K562 (cell line): ENCODE results near the gene CDSN. TPM values are rescaled to one million over a fixed set of nuclear protein-coding genes. Genes with fewer than 3 reads are reported as not detected.
A peak's percentile ranks its signal among the peaks of the same experiment; 100 is the strongest.

ENCODE experiments used
- ATAC-seq: fragments of 200-7000 bp; cut with Tn5 transposase; 3 replicates; pipeline ENCODE4 v1.9.1; 2020; ENCODE audit warnings: moderate library complexity
- BruUV-seq: library from RNA; stranded (reverse); fragments of 400-500 nt; replicated peaks from 2 replicates; lab custom pipeline; 2021; lab: Mats Ljungman, UMichigan
- CTCF ChIA-PET: fragments of 300-600 bp; formaldehyde crosslinking; extraction: SDS; loops from one replicate; lab custom pipeline; 2021; ENCODE audit warnings: low intra/inter-chr PET ratio; lab: Yijun Ruan, JAX
- POLR2A ChIA-PET: fragments of 300-600, 350-650 bp; sonication (Branson Sonifier 250); formaldehyde crosslinking; extraction: SDS; loops from one replicate; lab custom pipeline; 2021; ENCODE audit warnings: antibody characterized with exemption, inconsistent platforms; lab: Yijun Ruan, JAX
- DNase-seq, 4 experiments: peaks; one replicate each; pipeline versions ENCODE4 v3.0.0 to v3.0.0-alpha.2; 2011 to 2018; ENCODE audit warnings: low spot score in 3 of 4, mixed read lengths in 3 of 4; ENCODE audit errors: extremely low read depth in 1 of 4
- FAIRE-seq: peaks from 2 replicates; lab custom pipeline; 2011; peaks lifted over from hg19 to GRCh38; lab: Jason Lieb, UNC
- H2AFZ ChIP-seq: 2 replicates; pipeline ENCODE4 v1.6.0; 2011; ENCODE audit warnings: low read depth, low read length, control low read depth, inconsistent platforms
- H3K27ac ChIP-seq: fragments of 200-600 bp; 3 replicates; pipeline ENCODE4 v1.8.0; 2011; ENCODE audit warnings: low read depth, mild to moderate bottlenecking, control low read depth, inconsistent platforms, low read length, moderate library complexity, mixed read lengths; ENCODE audit errors: extremely low read depth
- H3K27me3 ChIP-seq, 2 experiments: fragments of 300-600 bp in 1 of 2; 2 replicates in 1 of 2; 3 replicates in 1 of 2; pipeline versions ENCODE4 v1.6.0 to v1.8.0; 2011; ENCODE audit warnings: inconsistent platforms in 2 of 2, low read length in 2 of 2, mild to moderate bottlenecking in 1 of 2, mixed read lengths in 1 of 2, moderate library complexity in 1 of 2; ENCODE audit not compliant: control insufficient read depth in 2 of 2, insufficient read depth in 2 of 2
- H3K36me3 ChIP-seq: fragments of 300-600 bp; 3 replicates; pipeline ENCODE4 v1.8.0; 2011; ENCODE audit warnings: mild to moderate bottlenecking, low read length, inconsistent platforms; ENCODE audit not compliant: control insufficient read depth, insufficient read depth
- H3K4me1 ChIP-seq, 2 experiments: fragments of 200-600 bp in 1 of 2; replicated peaks in 1 of 2; 2 replicates in 1 of 2; 3 replicates in 1 of 2; pipeline versions ENCODE4 v1.5.1 to v1.8.0; 2011; ENCODE audit warnings: inconsistent platforms in 2 of 2, low read length in 2 of 2, mild to moderate bottlenecking in 1 of 2, mixed read lengths in 1 of 2, moderate library complexity in 1 of 2; ENCODE audit not compliant: control insufficient read depth in 2 of 2, insufficient read depth in 2 of 2
- H3K4me2 ChIP-seq: 2 replicates; pipeline ENCODE4 v1.6.1; 2011; ENCODE audit warnings: low read length, control low read depth, inconsistent platforms, mixed read lengths; ENCODE audit not compliant: insufficient read depth
- H3K4me3 ChIP-seq: fragments of 200-600 bp; sonication (generic), shearing (Covaris generic); 2 replicates; pipeline ENCODE4 v1.5.1; 2016; ENCODE audit warnings: control low read depth, inconsistent platforms
- H3K79me2 ChIP-seq: fragments of 200-600 bp; 3 replicates; pipeline ENCODE4 v1.8.0; 2011; ENCODE audit warnings: low read length, inconsistent platforms; ENCODE audit not compliant: control insufficient read depth, insufficient read depth
- H3K9ac ChIP-seq, 2 experiments: 2 replicates each; pipeline versions ENCODE4 v1.6.0 to v1.6.1; 2011; ENCODE audit warnings: low read depth in 2 of 2, low read length in 2 of 2, control low read depth in 1 of 2, inconsistent platforms in 1 of 2, mild to moderate bottlenecking in 1 of 2, mixed read lengths in 1 of 2; ENCODE audit not compliant: insufficient read depth in 1 of 2
- H3K9me1 ChIP-seq: one replicate; pipeline ENCODE4 v1.6.0; 2011; ENCODE audit warnings: inconsistent platforms, mild to moderate bottlenecking, low read length, moderate library complexity; ENCODE audit not compliant: control insufficient read depth, insufficient read depth
- H3K9me3 ChIP-seq: replicated peaks from 2 replicates; pipeline ENCODE4 v1.5.1; 2011; ENCODE audit warnings: low read depth, low read length, inconsistent platforms; ENCODE audit not compliant: control insufficient read depth, insufficient read depth
- H4K20me1 ChIP-seq: replicated peaks from 2 replicates; pipeline ENCODE4 v1.6.1; 2011; ENCODE audit warnings: low read length, inconsistent platforms, mixed read lengths; ENCODE audit not compliant: control insufficient read depth, insufficient read depth
- HCFC1 ChIP-seq: IDR thresholded peaks from 2 replicates; pipeline ENCODE4 v1.6.1; 2012; ENCODE audit warnings: low read depth, low read length, improper control_type of control experiment
- HES1 ChIP-seq: fragments of 450-650 bp; IDR thresholded peaks from 2 replicates; pipeline ENCODE4 v1.6.1; 2016; ENCODE audit warnings: low read depth, mild to moderate bottlenecking, moderate library complexity
- ILK ChIP-seq: fragments of 450-650 bp; IDR thresholded peaks from 2 replicates; pipeline ENCODE4 v1.6.1; 2016; ENCODE audit warnings: missing genetic modification characterization, low read depth, mild to moderate bottlenecking, missing compliant biosample characterization, moderate library complexity, borderline replicate concordance
- MEIS2 ChIP-seq: fragments of 450-650 bp; IDR thresholded peaks from 2 replicates; pipeline ENCODE4 v1.6.1; 2014; ENCODE audit warnings: mild to moderate bottlenecking; ENCODE audit not compliant: partially characterized antibody
- NRF1 ChIP-seq, 2 experiments: fragments of 450-650 bp; IDR thresholded peaks in 1 of 2; conservative IDR thresholded peaks in 1 of 2; 2 replicates each; pipeline ENCODE4 v1.6.1; 2014; ENCODE audit warnings: mild to moderate bottlenecking in 2 of 2
- SOX6 ChIP-seq: fragments of 450-650 bp; IDR thresholded peaks from 2 replicates; pipeline ENCODE4 v1.6.1; 2014; ENCODE audit warnings: mild to moderate bottlenecking
- ZNF561 ChIP-seq: fragments of 450-650 bp; formaldehyde crosslinking; conservative IDR thresholded peaks from 2 replicates; pipeline ENCODE4 v1.4.0; 2020; ENCODE audit warnings: mild to moderate bottlenecking, moderate library complexity
- WGBS: fragments of 100-300 bp; shearing (Covaris generic); methylation state at CpG from one replicate; pipeline ENCODE4 v1.1.6; 2016; ENCODE audit warnings: low coverage, mixed read lengths; ENCODE audit not compliant: insufficient coverage; ENCODE audit errors: missing lambda C conversion rate; 5-methylcytosine and 5-hydroxymethylcytosine counted together
- in situ Hi-C: fragments of 300-500 bp; cut with MboI; formaldehyde crosslinking; loops from 4 replicates; pipeline ENCODE4 v1.15.0; 2018; ENCODE audit warnings: inconsistent platforms, mixed read lengths
- intact Hi-C: fragments of 100-400 bp; cut with micrococcal nuclease; formaldehyde crosslinking; loops from 2 replicates; pipeline ENCODE4 v1.14.2; 2022
- polyA plus RNA-seq, 8 experiments: library from polyadenylated mRNA; depleted of rRNA in 4 of 8; stranded (reverse) in 5 of 8; unstranded in 3 of 8; fragments of >200 nt; fragmentation: Nextera tagmentation in 2 of 8; fragmentation: Illumina TruSeq in 1 of 8; extraction: Ambion mirVana in 2 of 8; extraction: Trizol in 1 of 8; gene quantifications; 2 replicates each; pipeline versions ENCODE4 v1.2.1 to v1.2.3, GENCODE V29; 2011 to 2014; ENCODE audit warnings: inconsistent platforms in 1 of 8, missing spikeins in 1 of 8
- total RNA-seq, 7 experiments: library from RNA; depleted of rRNA in 6 of 7; stranded (reverse); fragments of >200 nt in 6 of 7; fragmentation: Illumina TruSeq in 2 of 7; extraction: Trizol in 2 of 7; gene quantifications; 2 replicates each; pipeline versions ENCODE4 v1.2.1 to v1.2.3, GENCODE V29; 2011 to 2021; ENCODE audit warnings: low replicate concordance in 1 of 7

The CDSN gene
- total and polyA plus RNA-seq, 9 of the 15 experiments (the other 6 are each of a cell fraction or from before 2014, with no cell fraction given): not detected

DNA sequence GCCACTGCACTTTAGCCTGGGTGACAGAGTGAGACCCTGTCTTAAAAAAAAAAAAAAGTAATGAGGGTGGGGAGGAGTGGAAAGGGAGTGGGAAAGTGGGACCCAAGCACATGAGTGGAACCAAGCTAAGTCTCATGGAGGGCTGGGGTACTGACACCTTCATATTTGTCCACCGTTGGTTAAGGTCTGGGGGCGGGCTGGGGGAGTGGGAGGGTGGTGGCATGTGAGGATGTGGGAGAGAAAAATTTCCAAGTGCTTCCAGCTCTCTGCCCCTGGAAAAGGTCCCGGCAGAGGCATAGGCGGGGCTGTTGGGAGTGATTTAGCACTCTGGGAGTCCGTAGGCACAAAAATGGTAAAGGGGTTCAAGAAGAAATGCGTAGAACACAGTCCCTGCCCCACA, 12.6 kb upstream of the CDSN start:
- H3K36me3 ChIP-seq: no peaks in the 10 kb centered on the region
- ATAC-seq (no peak), DNase-seq (no peak), FAIRE-seq (no peak)
- ChIA-PET CTCF (no interaction called here), POLR2A (interaction anchor here (0.8 to 1.2 kb wide), 5 partner anchors 10 to 261 kb away, joined by 3 to 5 read pairs (median 3); no protein-coding TSS in a partner anchor)
- TF ChIP-seq HCFC1 (no peak), ILK (tag) (no peak), MEIS2 (no peak), ZNF561 (CRISPR knock-in tag) (no peak)
- in situ Hi-C loops: no loop called here
- no peak overlapping the region for H3K9ac ChIP-seq
- 4% methylated on average over 6 of the region's 6 CpGs for WGBS
- no peaks in the 10 kb centered on the region for H3K9me3 ChIP-seq
- no peaks in the 10 kb centered on the region for H3K9me1 ChIP-seq
- H3K4me1 ChIP-seq: peaks cover 2 to 5% of the 10 kb centered on the region in 2 experiments; a peak in 3 of 5 replicates
- intact Hi-C loops: no loop called here
- H4K20me1 ChIP-seq: peaks cover 3% of the 10 kb centered on the region; the same call in 1 of the 2 replicates
- BruUV-seq: no TSS peak
- no peak overlapping the region for H3K4me2 ChIP-seq
- H3K4me3 ChIP-seq: no peak overlapping the region
- peaks cover 18 to 45% of the 10 kb centered on the region in 2 experiments for H3K27me3 ChIP-seq
- no peak overlapping the region for H3K27ac ChIP-seq
- H2AFZ ChIP-seq: no peak overlapping the region
- no peaks in the 10 kb centered on the region for H3K79me2 ChIP-seq

- POLR2A ChIA-PET: interaction anchor here (0.6 to 1.2 kb wide), 3 partner anchors 11 to 66 kb away, joined by 3 to 5 read pairs (median 4); partner anchors contain the start of gene TCF19
- no peaks in the 10 kb centered on the region for H3K79me2 ChIP-seq
- no peak overlapping the region for H3K9ac ChIP-seq
- H3K4me3 ChIP-seq: no peak overlapping the region
- in situ Hi-C loops: no loop called here
- H3K9me3 ChIP-seq: no peaks in the 10 kb centered on the region
- BruUV-seq: no TSS peak
- peaks cover 3 to 6% of the 10 kb centered on the region in 2 experiments; a peak in 4 of 5 replicates for H3K4me1 ChIP-seq
- H3K4me2 ChIP-seq: no peak overlapping the region
- CTCF ChIA-PET: interaction anchor here (0.6 kb wide), 1 partner anchor 21 kb away, joined by 3 read pairs; no protein-coding TSS in a partner anchor
- no peak for FAIRE-seq
- peak in 1 of 2 experiments; percentile 33; a peak in 2 of 4 replicates for TF ChIP-seq NRF1 (conservative IDR thresholded peaks at IDR 0.05 in 1 of 2, IDR thresholded peaks at IDR 0.05 in 1 of 2)
- TF ChIP-seq SOX6: 0 out of 2 replicates have a peak, but pooled peaks have one; percentile 33
- TF ChIP-seq HES1: no peak
- TF ChIP-seq, all 486 proteins: peak for 2
- Histone ChIP-seq H2AFZ (no peak overlapping the region), H3K27me3 (peaks cover 20 to 53% of the 10 kb centered on the region in 2 experiments), H4K20me1 (peaks cover 7% of the 10 kb centered on the region; the same call in 1 of the 2 replicates), H3K27ac (no peak overlapping the region), H3K9me1 (no peaks in the 10 kb centered on the region), H3K36me3 (no peaks in the 10 kb centered on the region)
- intact Hi-C loops: no loop called here
- ATAC-seq: no peak
- DNase-seq: no peak
- WGBS: 11% methylated on average over 3 of the region's 3 CpGs
These were observed 11.3 kb upstream of the CDSN start for GRCh38 chr6:31131595-31131994.
